Sigmoid colon (tissue), 7 donors: ENCODE results near the gene MS4A5. TPM values are rescaled to one million over a fixed set of nuclear protein-coding genes. Genes with fewer than 3 reads are reported as not detected.
A peak's percentile ranks its signal among the peaks of the same experiment; 100 is the strongest.

Experiments used
- DNase-seq: peaks from one replicate; pipeline ENCODE4 v3.0.0-alpha.2; 2019
- H3K27ac ChIP-seq, 4 donors: fragments of 200-600 bp; sonication (generic); one replicate each; pipeline ENCODE4 v1.5.1; 2016 to 2019; ENCODE audit warnings: mild to moderate bottlenecking in 1 of 4
- H3K27me3 ChIP-seq, 3 donors: fragments of 200-600 bp; sonication (generic); one replicate each; pipeline ENCODE4 v1.5.1; 2019; ENCODE audit warnings: mild to moderate bottlenecking in 1 of 3
- H3K36me3 ChIP-seq, 4 donors: fragments of 200-600 bp; sonication (generic); one replicate each; pipeline ENCODE4 v1.5.1; 2016 to 2019
- H3K4me1 ChIP-seq, 4 donors: fragments of 200-600 bp; sonication (generic); one replicate each; pipeline ENCODE4 v1.5.1; 2017 to 2019
- H3K4me3 ChIP-seq, 4 donors: fragments of 200-600 bp; sonication (generic); one replicate each; pipeline ENCODE4 v1.5.1; 2017 to 2019; ENCODE audit warnings: mild to moderate bottlenecking in 2 of 4, moderate library complexity in 1 of 4
- H3K9me3 ChIP-seq, 4 donors: fragments of 200-600 bp in 3 of 4; sonication (generic) in 3 of 4; one replicate each; pipeline versions ENCODE4 v1.5.1 to v1.6.1; 2013 to 2019
- EP300 ChIP-seq, 4 donors: sonication (generic); formaldehyde crosslinking; IDR thresholded peaks; one replicate each; pipeline ENCODE4 v1.6.1; 2017; ENCODE audit warnings: antibody characterized with exemption in 4 of 4
- POLR2A ChIP-seq, 2 donors: fragments of 450-650 bp; IDR thresholded peaks; one replicate each; pipeline ENCODE4 v1.6.1; 2016; ENCODE audit warnings: antibody characterized with exemption in 2 of 2, mild to moderate bottlenecking in 2 of 2, moderate library complexity in 2 of 2
- POLR2AphosphoS5 ChIP-seq, 4 donors: sonication (generic); formaldehyde crosslinking; IDR thresholded peaks; one replicate each; pipeline ENCODE4 v1.6.1; 2017; ENCODE audit warnings: antibody characterized with exemption in 4 of 4
- WGBS, 2 donors: extraction: QIAGEN DNeasy Blood & Tissue Kit; methylation state at CpG; one replicate each; pipeline ENCODE4 v1.1.7; 2013; 5-methylcytosine and 5-hydroxymethylcytosine counted together
- intact Hi-C: fragments of 100-400 bp; cut with DNase I; formaldehyde crosslinking; loops from one replicate; pipeline ENCODE4 v1.15.1; 2023
- polyA plus RNA-seq, 3 donors: library from polyadenylated mRNA; stranded (reverse); fragments of 200-250 nt; gene quantifications; one replicate each; pipeline ENCODE4 v1.2.3, GENCODE V29; 2013
- total RNA-seq, 4 donors: library from RNA; depleted of rRNA; stranded (reverse); fragments of >200 nt; gene quantifications; one replicate each; pipeline ENCODE4 v1.1.0, GENCODE V29; 2016
- TF ChIP-seq, protein P1 (sequence below), 4 experiments: fragments of 450-650 bp in 3 of 4; fragments of 200-600 bp in 1 of 4; IDR thresholded peaks; one replicate each; pipeline ENCODE4 v1.5.1; 2016 to 2019; ENCODE audit warnings: antibody characterized with exemption in 4 of 4, mild to moderate bottlenecking in 3 of 4, moderate library complexity in 2 of 4
- donor health status: healthy with polysubstance abuse.
- donor health status: Bipolar disorder and iron deficiency.
- donor health status: healthy.

MS4A5 gene
- total and polyA plus RNA-seq, 7 donors = not detected

- Histone ChIP-seq H3K4me3 (no peak overlapping the region), H3K9me3 (no peaks in the 10 kb centered on the region), H3K4me1 (no peaks in the 10 kb centered on the region), H3K27me3 (no peaks in the 10 kb centered on the region), H3K36me3 (no peaks in the 10 kb centered on the region), H3K27ac (no peak overlapping the region)
- intact Hi-C loops = no loop called here
- TF ChIP-seq POLR2AphosphoS5 (IDR thresholded peaks at IDR 0.05) = no peak
- TF ChIP-seq EP300 (IDR thresholded peaks at IDR 0.05) = no peak
- no peak for TF ChIP-seq POLR2A (IDR thresholded peaks at IDR 0.05)
- TF ChIP-seq, protein P1, sequence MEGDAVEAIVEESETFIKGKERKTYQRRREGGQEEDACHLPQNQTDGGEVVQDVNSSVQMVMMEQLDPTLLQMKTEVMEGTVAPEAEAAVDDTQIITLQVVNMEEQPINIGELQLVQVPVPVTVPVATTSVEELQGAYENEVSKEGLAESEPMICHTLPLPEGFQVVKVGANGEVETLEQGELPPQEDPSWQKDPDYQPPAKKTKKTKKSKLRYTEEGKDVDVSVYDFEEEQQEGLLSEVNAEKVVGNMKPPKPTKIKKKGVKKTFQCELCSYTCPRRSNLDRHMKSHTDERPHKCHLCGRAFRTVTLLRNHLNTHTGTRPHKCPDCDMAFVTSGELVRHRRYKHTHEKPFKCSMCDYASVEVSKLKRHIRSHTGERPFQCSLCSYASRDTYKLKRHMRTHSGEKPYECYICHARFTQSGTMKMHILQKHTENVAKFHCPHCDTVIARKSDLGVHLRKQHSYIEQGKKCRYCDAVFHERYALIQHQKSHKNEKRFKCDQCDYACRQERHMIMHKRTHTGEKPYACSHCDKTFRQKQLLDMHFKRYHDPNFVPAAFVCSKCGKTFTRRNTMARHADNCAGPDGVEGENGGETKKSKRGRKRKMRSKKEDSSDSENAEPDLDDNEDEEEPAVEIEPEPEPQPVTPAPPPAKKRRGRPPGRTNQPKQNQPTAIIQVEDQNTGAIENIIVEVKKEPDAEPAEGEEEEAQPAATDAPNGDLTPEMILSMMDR (IDR thresholded peaks at IDR 0.05) = no peak
- 78 to 92% methylated on average over 1 of the region's 1 CpG for WGBS, 2 donors
- DNase-seq = no peak
Measured at GRCh38 chr11:60459345-60459744, 30.0 kb downstream of the MS4A5 start.

GRCh38 chr11:60468829-60469228 is 39.5 kb downstream of the MS4A5 start:
- Histone ChIP-seq H3K27me3 (no peaks in the 10 kb centered on the region), H3K4me1 (no peaks in the 10 kb centered on the region), H3K36me3 (no peaks in the 10 kb centered on the region), H3K27ac (no peak overlapping the region), H3K4me3 (no peak overlapping the region), H3K9me3 (no peaks in the 10 kb centered on the region)
- TF ChIP-seq, protein P1 (IDR thresholded peaks at IDR 0.05) = no peak
- TF ChIP-seq POLR2A (IDR thresholded peaks at IDR 0.05) (no peak), POLR2AphosphoS5 (IDR thresholded peaks at IDR 0.05) (no peak), EP300 (IDR thresholded peaks at IDR 0.05) (no peak)
- 67 to 84% methylated on average over 2 of the region's 2 CpGs for WGBS, 2 donors
- DNase-seq = no peak
- intact Hi-C loops = no loop called here

GRCh38 chr11:60469723-60470122 is 40.4 kb downstream of the MS4A5 start:
- no peaks in the 10 kb centered on the region for H3K27me3 ChIP-seq
- no peaks in the 10 kb centered on the region for H3K9me3 ChIP-seq
- no peak overlapping the region for H3K4me3 ChIP-seq
- no peaks in the 10 kb centered on the region for H3K4me1 ChIP-seq
- intact Hi-C loops = no loop called here
- DNase-seq = no peak
- H3K27ac ChIP-seq = no peak overlapping the region
- TF ChIP-seq EP300 (IDR thresholded peaks at IDR 0.05) = no peak
- TF ChIP-seq POLR2AphosphoS5 (IDR thresholded peaks at IDR 0.05) = no peak
- no peak for TF ChIP-seq POLR2A (IDR thresholded peaks at IDR 0.05)
- TF ChIP-seq, protein P1 (IDR thresholded peaks at IDR 0.05) = no peak
- no peaks in the 10 kb centered on the region for H3K36me3 ChIP-seq
- 63 to 79% methylated on average over 2 of the region's 2 CpGs for WGBS, 2 donors

GRCh38 chr11:60477035-60477445 is 47.7 kb downstream of the MS4A5 start:
- no peaks in the 10 kb centered on the region for H3K9me3 ChIP-seq
- no peaks in the 10 kb centered on the region for H3K36me3 ChIP-seq
- intact Hi-C loops = no loop called here
- H3K4me1 ChIP-seq = no peaks in the 10 kb centered on the region
- H3K27ac ChIP-seq = no peak overlapping the region
- 39 to 72% methylated on average over 6 of the region's 6 CpGs for WGBS, 2 donors
- TF ChIP-seq, protein P1 (IDR thresholded peaks at IDR 0.05) = no peak
- TF ChIP-seq POLR2AphosphoS5 (IDR thresholded peaks at IDR 0.05) (peak in 1 of 4 donors; percentile 45), EP300 (IDR thresholded peaks at IDR 0.05) (peak in 2 of 4 donors; percentile 24 to 56), POLR2A (IDR thresholded peaks at IDR 0.05) (no peak)
- no peak overlapping the region for H3K4me3 ChIP-seq
- H3K27me3 ChIP-seq = no peaks in the 10 kb centered on the region
- no peak for DNase-seq

DNA sequence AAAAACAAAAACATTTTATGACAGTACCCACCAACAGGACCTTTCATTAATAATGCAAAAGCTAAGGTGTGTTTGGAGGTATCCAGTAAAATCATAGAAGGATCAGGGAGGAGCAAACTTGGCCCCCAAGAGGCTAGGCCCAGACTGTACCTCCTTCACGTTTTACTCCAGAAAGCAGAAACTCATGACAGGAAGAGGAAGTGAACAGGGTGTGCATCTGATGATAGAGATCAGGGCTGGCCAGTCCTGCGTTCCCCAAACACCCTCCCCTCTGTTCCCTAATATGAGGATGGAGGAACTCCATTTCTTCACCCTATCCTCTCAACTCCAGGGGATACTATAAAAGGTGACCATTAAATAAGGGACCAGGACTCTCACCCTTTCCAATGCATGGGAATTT is 53.0 kb downstream of the MS4A5 start:
- no peak for DNase-seq
- intact Hi-C loops = no loop called here
- TF ChIP-seq POLR2A (IDR thresholded peaks at IDR 0.05) = no peak
- no peak for TF ChIP-seq POLR2AphosphoS5 (IDR thresholded peaks at IDR 0.05)
- TF ChIP-seq, protein P1 (IDR thresholded peaks at IDR 0.05) = no peak
- TF ChIP-seq EP300 (IDR thresholded peaks at IDR 0.05) = no peak
- 49 to 73% methylated on average over 2 of the region's 2 CpGs for WGBS, 2 donors
- Histone ChIP-seq H3K4me1 (no peaks in the 10 kb centered on the region), H3K36me3 (no peaks in the 10 kb centered on the region), H3K9me3 (no peaks in the 10 kb centered on the region), H3K27ac (no peak overlapping the region), H3K4me3 (no peak overlapping the region), H3K27me3 (no peaks in the 10 kb centered on the region)
